GM12892 (cell line): Measurements from ENCODE around the gene DDO.

ENCODE experiments used
- POLR2A ChIP-seq: IDR thresholded peaks from 2 replicates; pipeline ENCODE4 v1.6.1; 2011; ENCODE audit warnings: low read depth, low read length, control low read depth
- POLR2AphosphoS5 ChIP-seq: IDR thresholded peaks from 2 replicates; pipeline ENCODE4 v1.6.1; 2011; ENCODE audit warnings: low read depth, low read length, control low read depth
- TAF1 ChIP-seq: IDR thresholded peaks from 2 replicates; pipeline ENCODE4 v1.6.1; 2011; ENCODE audit warnings: low read depth, mild to moderate bottlenecking, control low read depth, low read length, borderline replicate concordance

DNA sequence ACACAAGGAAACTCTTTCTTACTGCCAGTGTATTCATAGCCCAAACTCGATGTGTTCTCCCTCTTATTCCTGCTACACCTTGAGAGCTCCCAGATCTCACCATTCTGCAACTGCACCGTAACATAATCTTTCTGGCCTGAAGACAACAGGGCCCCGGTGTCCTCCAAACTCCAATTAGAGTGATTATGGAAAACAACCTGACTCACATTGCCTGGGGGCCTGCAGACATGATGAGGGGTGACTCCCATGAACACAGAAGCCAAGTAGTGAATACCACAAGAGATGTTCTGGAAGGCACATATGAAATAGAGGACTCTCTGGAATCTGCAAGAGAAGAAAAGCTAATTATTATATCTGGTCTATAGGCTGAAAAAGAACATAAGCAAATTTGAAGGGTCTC is 41.3 kb upstream of the DDO start:
- TF ChIP-seq POLR2A: no peak
- no peak for TF ChIP-seq POLR2AphosphoS5
- no peak for TF ChIP-seq TAF1
